ENCODE data around the gene SYTL2. TPM values are rescaled to one million over a fixed set of nuclear protein-coding genes. Genes with fewer than 3 reads are reported as not detected.
"Not testable (repeated sequence)": the region's sequence is repeated elsewhere in the genome, so short reads cannot be mapped to it uniquely, and the experiment has no call there.

Gene SYTL2
- total and polyA plus RNA-seq, 2 experiments from 2014 or later, result 8.9 to 66.6 TPM

GRCh38 chr11:85854557-85855340, 43.8 kb upstream of the SYTL2 start:
- 2% methylated on average over 57 of the region's 62 CpGs for WGBS (ENCODE audit: low lambda C conversion rate, missing lambda C conversion rate)
- peak; percentile 96 for DNase-seq (ENCODE audit: low spot score)
- H3K4me1 ChIP-seq (ENCODE audit: insufficient read depth), result peaks cover 8% of the 10 kb centered on the region
- H3K27ac ChIP-seq, result peak overlapping the region; percentile 94
- no peaks in the 10 kb centered on the region for H3K9me3 ChIP-seq (ENCODE audit: low read depth)
- H3K79me2 ChIP-seq, result peaks cover 4% of the 10 kb centered on the region
- no peaks in the 10 kb centered on the region for H3K9me2 ChIP-seq (replicated peaks; ENCODE audit: insufficient read depth)
- TF ChIP-seq CTCF (IDR thresholded peaks at IDR 0.05; ENCODE audit: poor library complexity) (peak; percentile 99), EZH2 (IDR thresholded peaks at IDR 0.05; ENCODE audit: borderline replicate concordance) (no peak)
- no peaks in the 10 kb centered on the region for H4K20me1 ChIP-seq (ENCODE audit: insufficient read depth, poor library complexity, severe bottlenecking)
- H3K36me3 ChIP-seq (replicated peaks; ENCODE audit: insufficient read depth, low read depth), result no peaks in the 10 kb centered on the region
- peak overlapping the region; percentile 85 for H2AFZ ChIP-seq
- H3K4me3 ChIP-seq, result peak overlapping the region; percentile 46
- H3K27me3 ChIP-seq, result no peaks in the 10 kb centered on the region
- H3K4me2 ChIP-seq, result peak overlapping the region; percentile 83

GRCh38 chr11:85854212-85854556, 43.2 kb upstream of the SYTL2 start:
- H3K4me2 ChIP-seq, result peak overlapping the region; percentile 83
- TF ChIP-seq EZH2 (IDR thresholded peaks at IDR 0.05; ENCODE audit: borderline replicate concordance) (no peak), EZH2phosphoT487 (IDR thresholded peaks at IDR 0.05; ENCODE audit: low read depth, severe bottlenecking, unreplicated experiment) (no peak), CTCF (IDR thresholded peaks at IDR 0.05; ENCODE audit: poor library complexity) (no peak)
- peak overlapping the region; percentile 94 for H3K27ac ChIP-seq
- peak overlapping the region; percentile 85 for H2AFZ ChIP-seq
- peak overlapping the region; percentile 46 for H3K4me3 ChIP-seq
- H3K4me1 ChIP-seq (ENCODE audit: insufficient read depth), result peaks cover 8% of the 10 kb centered on the region
- no peaks in the 10 kb centered on the region for H3K9me3 ChIP-seq (ENCODE audit: low read depth)
- H3K36me3 ChIP-seq (replicated peaks; ENCODE audit: insufficient read depth, low read depth), result no peaks in the 10 kb centered on the region
- H4K20me1 ChIP-seq (ENCODE audit: insufficient read depth, poor library complexity, severe bottlenecking), result no peaks in the 10 kb centered on the region
- H3K9me2 ChIP-seq (replicated peaks; ENCODE audit: insufficient read depth), result no peaks in the 10 kb centered on the region
- no peaks in the 10 kb centered on the region for H3K27me3 ChIP-seq
- peaks cover 4% of the 10 kb centered on the region for H3K79me2 ChIP-seq
- WGBS (ENCODE audit: low lambda C conversion rate, missing lambda C conversion rate), result 59% methylated on average over 7 of the region's 7 CpGs
- DNase-seq (ENCODE audit: low spot score), result no peak

- H3K4me2 ChIP-seq, result peak overlapping the region; percentile 83
- not testable (repeated sequence) for H2AFZ ChIP-seq; DNase-seq (ENCODE audit: low spot score); H3K36me3 ChIP-seq (replicated peaks; ENCODE audit: insufficient read depth, low read depth); H3K4me1 ChIP-seq (ENCODE audit: insufficient read depth); H4K20me1 ChIP-seq (ENCODE audit: insufficient read depth, poor library complexity, severe bottlenecking); H3K4me3 ChIP-seq; H3K27me3 ChIP-seq; H3K27ac ChIP-seq; H3K79me2 ChIP-seq; H3K9me2 ChIP-seq (replicated peaks; ENCODE audit: insufficient read depth); H3K9me3 ChIP-seq (ENCODE audit: low read depth)
- WGBS (ENCODE audit: low lambda C conversion rate, missing lambda C conversion rate), result 88% methylated on average over 6 of the region's 7 CpGs
Observed at GRCh38 chr11:85853541-85853940, 42.6 kb upstream of the SYTL2 start.

- not testable (repeated sequence) for H3K4me3 ChIP-seq; DNase-seq (ENCODE audit: low spot score)
- 96% methylated on average over 19 of the region's 33 CpGs for WGBS (ENCODE audit: low lambda C conversion rate, missing lambda C conversion rate)
Observed at GRCh38 chr11:85852754-85853153, 41.8 kb upstream of the SYTL2 start.

More at GRCh38 chr11:85852754-85853153, 41.8 kb upstream of the SYTL2 start:
- H3K9me3 ChIP-seq (ENCODE audit: low read depth); H3K27me3 ChIP-seq; H4K20me1 ChIP-seq (ENCODE audit: insufficient read depth, poor library complexity, severe bottlenecking); H3K79me2 ChIP-seq; H3K36me3 ChIP-seq (replicated peaks; ENCODE audit: insufficient read depth, low read depth); H2AFZ ChIP-seq; H3K4me2 ChIP-seq; H3K9me2 ChIP-seq (replicated peaks; ENCODE audit: insufficient read depth); H3K27ac ChIP-seq; H3K4me1 ChIP-seq (ENCODE audit: insufficient read depth): not testable (repeated sequence)
